K562 (cell line): ENCODE measurements around the gene KCNJ5. TPM values are rescaled to one million over a fixed set of nuclear protein-coding genes. Genes with fewer than 3 reads are reported as not detected.

ENCODE experiments used
- ATAC-seq: fragments of 200-7000 bp; cut with Tn5 transposase; 3 replicates; pipeline ENCODE4 v1.9.1; 2020; ENCODE audit warnings: moderate library complexity
- BruUV-seq: library from RNA; stranded (reverse); fragments of 400-500 nt; replicated peaks from 2 replicates; lab custom pipeline; 2021; lab: Mats Ljungman, UMichigan
- CTCF ChIA-PET: fragments of 300-600 bp; formaldehyde crosslinking; extraction: SDS; loops from one replicate; lab custom pipeline; 2021; ENCODE audit warnings: low intra/inter-chr PET ratio; lab: Yijun Ruan, JAX
- POLR2A ChIA-PET: fragments of 300-600, 350-650 bp; sonication (Branson Sonifier 250); formaldehyde crosslinking; extraction: SDS; loops from one replicate; lab custom pipeline; 2021; ENCODE audit warnings: antibody characterized with exemption, inconsistent platforms; lab: Yijun Ruan, JAX
- DNase-seq, 4 experiments: peaks; one replicate each; pipeline versions ENCODE4 v3.0.0 to v3.0.0-alpha.2; 2011 to 2018; ENCODE audit warnings: low spot score in 3 of 4, mixed read lengths in 3 of 4; ENCODE audit errors: extremely low read depth in 1 of 4
- FAIRE-seq: peaks from 2 replicates; lab custom pipeline; 2011; peaks lifted over from hg19 to GRCh38; lab: Jason Lieb, UNC
- H2AFZ ChIP-seq: 2 replicates; pipeline ENCODE4 v1.6.0; 2011; ENCODE audit warnings: low read depth, low read length, control low read depth, inconsistent platforms
- H3K27ac ChIP-seq: fragments of 200-600 bp; 3 replicates; pipeline ENCODE4 v1.8.0; 2011; ENCODE audit warnings: low read depth, mild to moderate bottlenecking, control low read depth, inconsistent platforms, low read length, moderate library complexity, mixed read lengths; ENCODE audit errors: extremely low read depth
- H3K27me3 ChIP-seq, 2 experiments: fragments of 300-600 bp in 1 of 2; 2 replicates in 1 of 2; 3 replicates in 1 of 2; pipeline versions ENCODE4 v1.6.0 to v1.8.0; 2011; ENCODE audit warnings: inconsistent platforms in 2 of 2, low read length in 2 of 2, mild to moderate bottlenecking in 1 of 2, mixed read lengths in 1 of 2, moderate library complexity in 1 of 2; ENCODE audit not compliant: control insufficient read depth in 2 of 2, insufficient read depth in 2 of 2
- H3K36me3 ChIP-seq: fragments of 300-600 bp; 3 replicates; pipeline ENCODE4 v1.8.0; 2011; ENCODE audit warnings: mild to moderate bottlenecking, low read length, inconsistent platforms; ENCODE audit not compliant: control insufficient read depth, insufficient read depth
- H3K4me1 ChIP-seq, 2 experiments: fragments of 200-600 bp in 1 of 2; replicated peaks in 1 of 2; 2 replicates in 1 of 2; 3 replicates in 1 of 2; pipeline versions ENCODE4 v1.5.1 to v1.8.0; 2011; ENCODE audit warnings: inconsistent platforms in 2 of 2, low read length in 2 of 2, mild to moderate bottlenecking in 1 of 2, mixed read lengths in 1 of 2, moderate library complexity in 1 of 2; ENCODE audit not compliant: control insufficient read depth in 2 of 2, insufficient read depth in 2 of 2
- H3K4me2 ChIP-seq: 2 replicates; pipeline ENCODE4 v1.6.1; 2011; ENCODE audit warnings: low read length, control low read depth, inconsistent platforms, mixed read lengths; ENCODE audit not compliant: insufficient read depth
- H3K4me3 ChIP-seq: fragments of 200-600 bp; sonication (generic), shearing (Covaris generic); 2 replicates; pipeline ENCODE4 v1.5.1; 2016; ENCODE audit warnings: control low read depth, inconsistent platforms
- H3K79me2 ChIP-seq: fragments of 200-600 bp; 3 replicates; pipeline ENCODE4 v1.8.0; 2011; ENCODE audit warnings: low read length, inconsistent platforms; ENCODE audit not compliant: control insufficient read depth, insufficient read depth
- H3K9ac ChIP-seq, 2 experiments: 2 replicates each; pipeline versions ENCODE4 v1.6.0 to v1.6.1; 2011; ENCODE audit warnings: low read depth in 2 of 2, low read length in 2 of 2, control low read depth in 1 of 2, inconsistent platforms in 1 of 2, mild to moderate bottlenecking in 1 of 2, mixed read lengths in 1 of 2; ENCODE audit not compliant: insufficient read depth in 1 of 2
- H3K9me1 ChIP-seq: one replicate; pipeline ENCODE4 v1.6.0; 2011; ENCODE audit warnings: inconsistent platforms, mild to moderate bottlenecking, low read length, moderate library complexity; ENCODE audit not compliant: control insufficient read depth, insufficient read depth
- H3K9me3 ChIP-seq: replicated peaks from 2 replicates; pipeline ENCODE4 v1.5.1; 2011; ENCODE audit warnings: low read depth, low read length, inconsistent platforms; ENCODE audit not compliant: control insufficient read depth, insufficient read depth
- H4K20me1 ChIP-seq: replicated peaks from 2 replicates; pipeline ENCODE4 v1.6.1; 2011; ENCODE audit warnings: low read length, inconsistent platforms, mixed read lengths; ENCODE audit not compliant: control insufficient read depth, insufficient read depth
- ESRRB ChIP-seq: fragments of 250-450 bp; sonication (Bioruptor Pico); IDR thresholded peaks from 2 replicates; pipeline ENCODE4 v1.5.0; 2020; ENCODE audit warnings: mild to moderate bottlenecking, moderate library complexity, borderline replicate concordance
- GATAD2A ChIP-seq: fragments of 450-650 bp; IDR thresholded peaks from 2 replicates; pipeline ENCODE4 v1.6.1; 2017
- MTA2 ChIP-seq: fragments of 450-650 bp; IDR thresholded peaks from 2 replicates; pipeline ENCODE4 v1.6.1; 2016; ENCODE audit warnings: low read depth
- PTTG1 ChIP-seq: fragments of 450-650 bp; IDR thresholded peaks from 2 replicates; pipeline ENCODE4 v1.6.1; 2016; ENCODE audit warnings: low read depth, mild to moderate bottlenecking, missing genetic modification characterization, missing compliant biosample characterization
- SMAD3 ChIP-seq: fragments of 450-650 bp; formaldehyde crosslinking; conservative IDR thresholded peaks from 2 replicates; pipeline ENCODE4 v1.4.0; 2020; ENCODE audit warnings: mild to moderate bottlenecking
- SOX6 ChIP-seq: fragments of 450-650 bp; IDR thresholded peaks from 2 replicates; pipeline ENCODE4 v1.6.1; 2014; ENCODE audit warnings: mild to moderate bottlenecking
- WGBS: fragments of 100-300 bp; shearing (Covaris generic); methylation state at CpG from one replicate; pipeline ENCODE4 v1.1.6; 2016; ENCODE audit warnings: low coverage, mixed read lengths; ENCODE audit not compliant: insufficient coverage; ENCODE audit errors: missing lambda C conversion rate; 5-methylcytosine and 5-hydroxymethylcytosine counted together
- in situ Hi-C: fragments of 300-500 bp; cut with MboI; formaldehyde crosslinking; loops from 4 replicates; pipeline ENCODE4 v1.15.0; 2018; ENCODE audit warnings: inconsistent platforms, mixed read lengths
- intact Hi-C: fragments of 100-400 bp; cut with micrococcal nuclease; formaldehyde crosslinking; loops from 2 replicates; pipeline ENCODE4 v1.14.2; 2022
- polyA plus RNA-seq, 8 experiments: library from polyadenylated mRNA; depleted of rRNA in 4 of 8; stranded (reverse) in 5 of 8; unstranded in 3 of 8; fragments of >200 nt; fragmentation: Nextera tagmentation in 2 of 8; fragmentation: Illumina TruSeq in 1 of 8; extraction: Ambion mirVana in 2 of 8; extraction: Trizol in 1 of 8; gene quantifications; 2 replicates each; pipeline versions ENCODE4 v1.2.1 to v1.2.3, GENCODE V29; 2011 to 2014; ENCODE audit warnings: inconsistent platforms in 1 of 8, missing spikeins in 1 of 8
- total RNA-seq, 7 experiments: library from RNA; depleted of rRNA in 6 of 7; stranded (reverse); fragments of >200 nt in 6 of 7; fragmentation: Illumina TruSeq in 2 of 7; extraction: Trizol in 2 of 7; gene quantifications; 2 replicates each; pipeline versions ENCODE4 v1.2.1 to v1.2.3, GENCODE V29; 2011 to 2021; ENCODE audit warnings: low replicate concordance in 1 of 7
- TF ChIP-seq, protein P1 (sequence below): fragments of 450-650 bp; IDR thresholded peaks from 2 replicates; pipeline ENCODE4 v1.6.1; 2017; ENCODE audit warnings: antibody characterized with exemption, mild to moderate bottlenecking
- TF ChIP-seq, protein P2 (sequence below): sonication (generic); formaldehyde crosslinking; IDR thresholded peaks from 2 replicates; pipeline ENCODE4 v1.8.0; 2022; ENCODE audit warnings: mild to moderate bottlenecking, missing genetic modification reagents
- TF ChIP-seq, protein P3 (sequence below): fragments of 250-450 bp; sonication (Bioruptor Pico); IDR thresholded peaks from 2 replicates; pipeline ENCODE4 v1.5.0; 2021

The KCNJ5 gene
- total and polyA plus RNA-seq, 9 of the 15 experiments (the other 6 are each of a cell fraction or from before 2014, with no cell fraction given): 0.04 TPM; not detected in 8

DNA sequence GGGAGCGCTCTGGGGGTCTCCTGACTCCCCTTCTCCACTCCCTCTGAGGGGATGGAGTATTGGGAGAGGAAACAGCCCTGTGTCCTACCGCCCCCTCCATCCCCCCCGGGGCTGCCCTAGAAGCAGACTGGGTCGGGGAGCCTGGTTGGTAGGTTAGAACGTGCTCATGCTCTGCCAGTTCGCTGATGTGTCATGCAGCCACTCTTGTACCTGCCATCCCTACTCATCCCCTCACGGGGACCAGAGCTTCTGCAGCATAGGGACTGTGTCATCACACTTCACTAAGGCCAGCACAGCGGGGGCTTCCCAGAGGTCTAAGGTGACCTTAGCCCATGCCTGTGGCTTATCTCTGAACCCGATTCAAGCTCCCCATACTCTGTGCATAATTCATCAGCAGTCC lies 28.8 kb upstream of the KCNJ5 start:
- H3K27ac ChIP-seq: no peak overlapping the region
- BruUV-seq: no TSS peak
- H3K9me1 ChIP-seq: no peaks in the 10 kb centered on the region
- H3K27me3 ChIP-seq: peaks cover 0 to 3% of the 10 kb centered on the region in 2 experiments; a peak in 1 of 5 replicates
- H3K4me3 ChIP-seq: no peak overlapping the region
- peaks cover 0 to 4% of the 10 kb centered on the region in 2 experiments; a peak in 2 of 5 replicates for H3K4me1 ChIP-seq
- intact Hi-C loops: no loop called here
- H3K9me3 ChIP-seq: no peaks in the 10 kb centered on the region
- H3K79me2 ChIP-seq: no peaks in the 10 kb centered on the region
- DNase-seq: no peak
- no peaks in the 10 kb centered on the region for H3K36me3 ChIP-seq
- H3K9ac ChIP-seq: no peak overlapping the region
- POLR2A ChIA-PET: no interaction called here
- TF ChIP-seq SMAD3 (CRISPR knock-in tag) (no peak), SOX6 (no peak), GATAD2A (no peak)
- no peak for ATAC-seq
- H2AFZ ChIP-seq: no peak overlapping the region
- in situ Hi-C loops: no loop called here
- 0% methylated on average over 8 of the region's 9 CpGs for WGBS
- CTCF ChIA-PET: no interaction called here
- H4K20me1 ChIP-seq: no peaks in the 10 kb centered on the region
- no peak for FAIRE-seq
- no peak overlapping the region for H3K4me2 ChIP-seq

DNA sequence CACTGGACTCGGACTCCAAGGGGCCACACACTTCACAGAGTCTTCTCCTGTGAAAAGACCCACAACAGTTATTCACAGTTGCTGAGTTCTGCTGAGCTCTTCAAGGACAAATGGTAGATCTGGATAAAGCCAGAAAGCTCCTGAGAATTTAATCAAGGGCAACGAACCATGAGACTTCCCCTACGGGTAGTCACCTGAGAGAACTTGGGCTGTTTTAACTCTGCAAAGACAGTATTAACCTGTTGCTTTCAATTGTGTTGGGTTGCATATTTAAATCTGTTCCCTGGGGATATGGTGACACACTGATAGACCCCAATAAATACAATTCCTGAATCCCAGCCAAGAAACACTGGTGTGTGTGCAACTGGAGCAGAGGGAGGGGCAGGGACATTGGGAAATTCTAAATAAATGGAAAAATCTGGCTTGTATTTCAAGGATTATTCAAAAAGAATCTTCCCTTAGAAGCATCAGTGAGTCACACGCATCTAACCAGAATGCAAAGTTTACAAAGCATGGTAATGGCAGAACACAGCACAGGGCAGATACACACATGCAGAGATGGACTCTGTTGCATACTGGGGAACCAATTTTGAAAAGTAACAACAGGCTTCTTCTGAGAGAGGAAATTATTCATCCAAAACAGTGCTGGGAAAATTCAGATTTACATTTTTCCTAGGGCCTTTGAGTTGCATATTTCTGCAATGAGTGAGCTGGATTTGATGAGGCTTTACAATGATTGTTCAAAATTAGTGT lies 28.1 kb upstream of the KCNJ5 start:
- DNase-seq: no peak
- Histone ChIP-seq H3K9ac (no peak overlapping the region), H3K4me1 (peaks cover 0 to 4% of the 10 kb centered on the region in 2 experiments; a peak in 2 of 5 replicates), H3K9me3 (no peaks in the 10 kb centered on the region), H3K36me3 (no peaks in the 10 kb centered on the region), H3K27me3 (peaks cover 0 to 3% of the 10 kb centered on the region in 2 experiments; a peak in 1 of 5 replicates), H2AFZ (no peak overlapping the region), H3K79me2 (no peaks in the 10 kb centered on the region), H3K4me3 (no peak overlapping the region), H3K9me1 (no peaks in the 10 kb centered on the region), H3K4me2 (no peak overlapping the region), H4K20me1 (no peaks in the 10 kb centered on the region), H3K27ac (no peak overlapping the region)
- in situ Hi-C loops: no loop called here
- POLR2A ChIA-PET: no interaction called here
- 0% methylated on average over 4 of the region's 4 CpGs for WGBS
- FAIRE-seq: no peak
- intact Hi-C loops: no loop called here
- no TSS peak for BruUV-seq
- CTCF ChIA-PET: no interaction called here
- no peak for ATAC-seq
- TF ChIP-seq, protein P1, sequence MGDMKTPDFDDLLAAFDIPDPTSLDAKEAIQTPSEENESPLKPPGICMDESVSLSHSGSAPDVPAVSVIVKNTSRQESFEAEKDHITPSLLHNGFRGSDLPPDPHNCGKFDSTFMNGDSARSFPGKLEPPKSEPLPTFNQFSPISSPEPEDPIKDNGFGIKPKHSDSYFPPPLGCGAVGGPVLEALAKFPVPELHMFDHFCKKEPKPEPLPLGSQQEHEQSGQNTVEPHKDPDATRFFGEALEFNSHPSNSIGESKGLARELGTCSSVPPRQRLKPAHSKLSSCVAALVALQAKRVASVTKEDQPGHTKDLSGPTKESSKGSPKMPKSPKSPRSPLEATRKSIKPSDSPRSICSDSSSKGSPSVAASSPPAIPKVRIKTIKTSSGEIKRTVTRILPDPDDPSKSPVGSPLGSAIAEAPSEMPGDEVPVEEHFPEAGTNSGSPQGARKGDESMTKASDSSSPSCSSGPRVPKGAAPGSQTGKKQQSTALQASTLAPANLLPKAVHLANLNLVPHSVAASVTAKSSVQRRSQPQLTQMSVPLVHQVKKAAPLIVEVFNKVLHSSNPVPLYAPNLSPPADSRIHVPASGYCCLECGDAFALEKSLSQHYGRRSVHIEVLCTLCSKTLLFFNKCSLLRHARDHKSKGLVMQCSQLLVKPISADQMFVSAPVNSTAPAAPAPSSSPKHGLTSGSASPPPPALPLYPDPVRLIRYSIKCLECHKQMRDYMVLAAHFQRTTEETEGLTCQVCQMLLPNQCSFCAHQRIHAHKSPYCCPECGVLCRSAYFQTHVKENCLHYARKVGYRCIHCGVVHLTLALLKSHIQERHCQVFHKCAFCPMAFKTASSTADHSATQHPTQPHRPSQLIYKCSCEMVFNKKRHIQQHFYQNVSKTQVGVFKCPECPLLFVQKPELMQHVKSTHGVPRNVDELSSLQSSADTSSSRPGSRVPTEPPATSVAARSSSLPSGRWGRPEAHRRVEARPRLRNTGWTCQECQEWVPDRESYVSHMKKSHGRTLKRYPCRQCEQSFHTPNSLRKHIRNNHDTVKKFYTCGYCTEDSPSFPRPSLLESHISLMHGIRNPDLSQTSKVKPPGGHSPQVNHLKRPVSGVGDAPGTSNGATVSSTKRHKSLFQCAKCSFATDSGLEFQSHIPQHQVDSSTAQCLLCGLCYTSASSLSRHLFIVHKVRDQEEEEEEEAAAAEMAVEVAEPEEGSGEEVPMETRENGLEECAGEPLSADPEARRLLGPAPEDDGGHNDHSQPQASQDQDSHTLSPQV: no peak
- TF ChIP-seq SOX6 (no peak), MTA2 (no peak), ESRRB (CRISPR knock-in tag) (no peak), PTTG1 (tag) (no peak)
- TF ChIP-seq, protein P2, sequence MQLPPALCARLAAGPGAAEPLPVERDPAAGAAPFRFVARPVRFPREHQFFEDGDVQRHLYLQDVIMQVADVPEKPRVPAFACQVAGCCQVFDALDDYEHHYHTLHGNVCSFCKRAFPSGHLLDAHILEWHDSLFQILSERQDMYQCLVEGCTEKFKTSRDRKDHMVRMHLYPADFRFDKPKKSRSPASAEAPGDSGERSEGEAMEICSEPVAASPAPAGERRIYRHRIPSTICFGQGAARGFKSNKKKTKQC: no peak
- TF ChIP-seq, protein P3, sequence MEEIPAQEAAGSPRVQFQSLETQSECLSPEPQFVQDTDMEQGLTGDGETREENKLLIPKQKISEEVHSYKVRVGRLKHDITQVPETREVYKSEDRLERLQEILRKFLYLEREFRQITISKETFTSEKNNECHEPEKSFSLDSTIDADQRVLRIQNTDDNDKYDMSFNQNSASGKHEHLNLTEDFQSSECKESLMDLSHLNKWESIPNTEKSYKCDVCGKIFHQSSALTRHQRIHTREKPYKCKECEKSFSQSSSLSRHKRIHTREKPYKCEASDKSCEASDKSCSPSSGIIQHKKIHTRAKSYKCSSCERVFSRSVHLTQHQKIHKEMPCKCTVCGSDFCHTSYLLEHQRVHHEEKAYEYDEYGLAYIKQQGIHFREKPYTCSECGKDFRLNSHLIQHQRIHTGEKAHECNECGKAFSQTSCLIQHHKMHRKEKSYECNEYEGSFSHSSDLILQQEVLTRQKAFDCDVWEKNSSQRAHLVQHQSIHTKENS: no peak
